Stimulated activated naive CD4-positive, alpha-beta T cell (primary cell): ENCODE data around the gene AMIGO2.
"Not testable (repeated sequence)": the region's sequence is repeated elsewhere in the genome, so short reads cannot be mapped to it uniquely, and the experiment has no call there.

Experiments used
- DNase-seq, 6 experiments: peaks; one replicate each; lab custom pipeline; 2025; lab: John Stamatoyannopoulos, UW

Gene AMIGO2

DNA sequence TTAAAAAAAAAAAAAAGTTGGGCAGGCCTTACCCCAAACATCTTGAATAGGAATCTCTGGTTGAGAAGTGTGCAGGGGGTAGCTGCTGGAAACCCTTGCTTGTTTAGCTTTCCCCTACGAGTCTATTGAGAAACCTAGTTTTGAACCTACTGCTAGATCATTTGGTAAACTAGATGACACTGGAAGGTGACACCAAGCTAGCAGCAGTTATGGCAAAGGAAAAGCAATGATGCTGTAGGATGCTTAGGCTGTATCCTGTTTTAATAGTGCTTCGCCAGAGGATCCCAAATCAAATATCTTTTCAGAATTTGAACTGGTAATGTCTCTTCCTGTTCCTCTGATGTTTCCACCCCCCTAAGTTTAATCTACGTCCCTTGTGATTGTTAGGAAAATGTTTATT, 5.8 kb downstream of the AMIGO2 start:
- no peak for DNase-seq

- DNase-seq = peak in 1 of 6 experiments; percentile 2
Observed at GRCh38 chr12:47071241-47071852, 8.4 kb downstream of the AMIGO2 start.

GRCh38 chr12:47070310-47070709, 9.4 kb downstream of the AMIGO2 start:
- DNase-seq = no peak

GRCh38 chr12:47068539-47068938, 11.2 kb downstream of the AMIGO2 start:
- DNase-seq = no peak

DNA sequence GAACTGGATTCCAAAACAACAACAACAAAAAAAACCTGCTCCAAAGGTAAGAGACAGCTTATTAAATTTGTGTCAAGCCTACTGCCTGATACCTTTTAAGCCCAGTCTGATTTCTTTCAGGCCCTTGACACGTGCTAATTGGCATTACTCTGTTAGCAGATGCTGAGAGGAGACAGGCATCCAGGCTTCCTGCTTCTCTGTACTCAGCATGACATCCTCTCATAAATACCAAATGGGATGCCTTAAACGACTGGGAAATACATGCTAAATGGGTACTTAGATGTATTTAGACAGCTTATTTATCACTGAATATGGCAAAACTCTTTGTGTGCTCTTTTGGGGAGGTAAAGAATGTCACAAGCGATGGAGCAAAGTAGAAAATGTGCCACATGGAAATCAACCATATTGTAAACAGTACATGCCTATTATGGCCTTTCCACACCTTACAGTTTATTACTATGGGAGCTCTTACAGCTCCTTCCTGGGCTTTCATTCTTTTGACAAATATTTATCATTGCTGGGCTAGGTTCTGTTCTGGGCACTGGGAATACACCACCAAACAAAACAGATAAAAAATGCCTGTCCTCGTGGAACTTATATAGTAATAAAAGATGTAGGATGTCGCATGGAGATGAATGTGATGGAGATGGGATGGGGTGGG, 11.9 kb downstream of the AMIGO2 start:
- DNase-seq = no peak

DNA sequence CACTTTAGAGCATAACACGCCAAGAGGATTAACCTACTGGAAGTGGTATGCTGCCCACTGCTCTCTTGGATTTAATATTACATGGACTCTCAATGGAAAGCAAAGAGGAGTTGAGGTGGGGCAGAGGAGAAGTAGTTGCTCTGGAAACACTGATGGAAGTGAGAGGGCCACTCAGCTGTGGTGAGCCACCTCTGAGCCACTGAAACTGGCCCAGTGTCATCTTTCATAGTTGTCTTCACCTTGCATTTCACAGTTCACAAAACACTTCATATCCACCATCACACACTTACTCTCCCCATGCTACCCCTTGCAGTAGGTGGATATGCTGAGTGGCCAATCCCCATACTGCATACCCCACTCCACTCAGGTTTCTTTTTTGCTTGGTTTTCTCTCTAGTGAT, 12.6 kb downstream of the AMIGO2 start:
- DNase-seq = no peak

GRCh38 chr12:47066278-47067025, 13.3 kb downstream of the AMIGO2 start:
- no peak for DNase-seq

DNA sequence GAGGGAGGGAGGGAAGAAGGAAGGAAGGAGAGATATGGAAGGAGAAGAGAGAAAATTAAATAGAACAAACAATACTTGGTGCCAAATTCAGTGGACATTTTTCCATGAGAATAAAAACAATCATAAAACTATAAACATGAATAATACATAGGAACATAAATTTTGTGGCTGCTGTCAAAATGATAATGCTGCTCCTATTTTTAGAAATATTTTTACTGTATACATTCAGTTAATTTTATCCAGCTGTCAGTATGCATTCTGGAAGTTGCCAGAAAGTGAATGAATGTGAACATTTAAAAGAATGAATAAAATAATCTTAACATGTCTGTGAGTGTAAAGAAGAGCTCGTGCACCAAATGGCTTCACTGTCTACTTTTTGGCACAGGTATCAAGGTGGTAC, 14.2 kb downstream of the AMIGO2 start:
- no peak for DNase-seq

DNA sequence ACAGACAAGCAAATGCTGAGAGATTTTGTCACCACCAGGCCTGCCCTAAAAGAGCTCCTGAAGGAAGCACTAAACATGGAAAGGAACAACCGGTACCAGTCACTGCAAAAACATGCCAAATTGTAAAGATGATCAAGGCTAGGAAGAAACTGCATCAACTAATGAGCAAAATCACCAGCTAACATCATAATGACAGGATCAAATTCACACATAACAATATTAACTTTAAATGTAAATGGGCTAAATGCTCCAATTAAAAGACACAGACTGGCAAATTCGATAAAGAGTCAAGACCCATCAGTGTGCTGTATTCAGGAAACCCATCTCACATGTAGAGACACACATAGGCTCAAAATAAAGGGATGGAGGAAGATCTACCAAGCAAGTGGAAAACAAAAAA, 21.1 kb downstream of the AMIGO2 start:
- DNase-seq = not testable (repeated sequence)

DNA sequence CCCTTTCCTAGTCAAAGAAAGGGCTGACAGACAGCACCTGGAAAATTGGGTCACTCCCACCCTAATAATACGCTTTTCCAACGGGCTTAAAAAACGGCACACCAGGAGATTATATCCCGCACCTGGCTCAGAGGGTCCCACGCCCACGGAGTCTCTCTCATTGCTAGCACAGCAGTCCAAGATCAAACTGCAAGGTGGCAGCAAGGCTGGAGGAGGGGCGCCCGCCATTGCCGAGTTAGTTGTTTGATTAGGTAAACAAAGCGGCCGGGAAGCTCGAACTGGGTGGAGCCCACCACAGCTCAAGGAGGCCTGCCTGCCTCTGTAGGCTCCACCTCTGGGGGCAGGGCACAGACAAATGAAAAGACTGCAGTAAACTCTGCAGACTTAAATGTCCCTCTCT, 22.8 kb downstream of the AMIGO2 start:
- not testable (repeated sequence) for DNase-seq

DNA sequence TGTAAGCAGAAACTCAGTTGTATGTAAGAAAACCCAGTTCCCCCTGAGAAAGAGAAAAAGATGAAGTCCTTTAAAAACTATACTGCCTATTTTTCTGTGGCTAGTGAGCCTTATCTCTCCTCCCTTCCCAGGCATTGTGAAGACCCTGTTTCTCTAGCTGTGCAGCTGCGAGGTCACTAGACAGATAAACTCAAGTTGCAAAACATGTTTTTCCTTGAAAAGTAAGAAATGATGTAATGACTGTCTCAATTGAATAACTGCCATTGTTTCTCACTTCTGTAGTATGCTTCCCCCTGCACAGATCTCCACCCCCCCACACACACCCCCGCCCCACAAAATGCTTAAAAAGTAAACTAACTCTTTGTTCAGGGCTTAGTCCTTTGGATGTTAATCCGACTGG, 23.9 kb downstream of the AMIGO2 start:
- DNase-seq = not testable (repeated sequence)

- no peak for DNase-seq
Observed at GRCh38 chr12:47054659-47055058, 25.1 kb downstream of the AMIGO2 start.

DNA sequence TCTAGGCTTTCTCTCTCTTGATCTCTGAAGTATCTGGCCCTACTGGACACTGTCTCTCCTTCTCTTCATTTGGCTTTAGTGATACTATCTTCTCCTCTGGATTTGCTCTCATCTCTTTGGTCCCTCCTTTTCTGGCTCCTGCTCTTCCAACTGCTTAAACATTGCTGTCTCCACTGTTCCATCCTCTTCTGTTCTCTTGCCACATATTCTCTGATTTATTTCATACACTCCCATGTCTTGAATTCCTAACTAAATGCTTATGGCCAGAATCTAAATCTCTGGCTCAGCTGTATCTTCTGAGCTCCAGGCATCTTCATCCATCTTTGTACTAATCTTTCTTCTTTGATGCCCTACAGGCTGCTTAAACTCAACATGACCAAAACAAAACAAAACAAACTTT, 25.8 kb downstream of the AMIGO2 start:
- no peak for DNase-seq

DNA sequence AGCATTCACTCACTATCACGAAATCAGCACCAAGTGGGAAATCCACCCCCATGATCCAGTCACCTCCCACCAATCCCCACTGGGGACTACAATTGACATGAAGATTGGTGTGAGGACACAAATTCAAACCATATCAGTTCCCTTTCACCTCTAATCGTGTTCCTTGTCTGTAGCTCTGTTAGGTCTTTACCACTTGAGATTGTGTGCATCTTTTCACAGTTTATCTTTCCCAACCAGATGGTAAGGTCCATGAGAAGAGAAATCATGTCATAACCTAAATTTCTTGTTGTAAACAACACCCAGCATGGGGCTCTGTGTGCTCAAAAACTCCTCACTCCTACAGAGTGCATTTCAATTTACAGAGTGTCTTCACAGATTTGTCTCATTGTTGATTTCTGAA, 27.5 kb downstream of the AMIGO2 start:
- no peak for DNase-seq

DNA sequence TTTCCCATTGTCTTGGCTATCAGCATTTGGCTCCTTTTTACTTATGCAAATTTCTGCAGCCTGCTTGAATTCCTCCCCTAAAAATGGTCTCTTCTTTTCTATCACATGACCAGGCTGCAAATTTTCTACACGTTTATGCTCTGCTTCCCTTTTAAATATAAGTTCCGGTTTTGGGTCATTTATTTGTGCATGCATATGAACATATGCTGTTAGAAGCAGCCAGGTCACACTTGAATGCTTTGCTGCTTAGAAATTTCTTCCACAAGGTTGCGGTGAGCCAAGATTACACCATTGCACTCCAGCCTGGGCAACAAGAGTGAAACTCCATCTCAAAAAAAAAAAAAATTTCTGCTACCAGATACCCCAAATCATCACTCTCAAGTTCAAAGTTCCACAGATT, 28.5 kb downstream of the AMIGO2 start:
- DNase-seq = not testable (repeated sequence)

DNA sequence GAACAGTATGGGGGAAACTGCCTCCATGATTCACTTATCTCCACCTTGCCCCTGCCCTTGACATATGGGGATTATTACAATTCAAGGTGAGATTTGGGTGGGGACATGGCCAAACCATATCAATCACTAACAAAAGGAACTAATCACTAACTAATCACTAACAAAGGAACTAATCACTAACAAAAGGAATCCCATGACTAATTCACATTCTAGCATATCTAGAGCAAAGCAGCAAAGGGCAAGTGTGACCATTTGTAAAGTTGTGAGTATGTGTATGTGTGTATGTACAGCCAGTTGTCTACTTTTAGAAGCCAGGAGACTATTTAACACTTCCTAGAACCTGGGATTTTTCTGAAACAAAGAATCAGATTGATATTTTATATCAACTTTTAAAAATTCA, 31.2 kb downstream of the AMIGO2 start:
- no peak for DNase-seq

DNA sequence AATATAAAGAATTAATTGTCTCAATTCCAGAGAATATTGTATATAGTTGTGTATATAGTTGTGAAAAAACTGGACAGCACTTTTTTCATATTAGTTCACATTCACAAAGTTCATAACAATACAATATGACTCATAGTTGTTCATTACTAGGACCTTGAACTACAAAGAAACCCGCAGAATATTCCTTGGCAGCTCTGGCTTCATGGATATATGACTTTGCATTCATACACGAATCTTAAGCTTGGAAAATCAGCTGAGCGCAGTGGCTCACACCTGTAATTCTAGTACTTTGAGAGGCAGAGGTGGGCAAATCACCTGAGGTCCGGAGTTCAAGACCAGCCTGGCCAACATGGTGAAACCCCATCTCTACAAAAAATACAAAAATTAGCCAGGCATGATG, 38.4 kb downstream of the AMIGO2 start:
- DNase-seq = no peak

GRCh38 chr12:47039756-47040155, 40.0 kb downstream of the AMIGO2 start:
- DNase-seq = no peak

- DNase-seq = no peak
Observed at GRCh38 chr12:47039079-47039478, 40.7 kb downstream of the AMIGO2 start.

- DNase-seq = no peak
Observed at GRCh38 chr12:47038270-47038748, 41.5 kb downstream of the AMIGO2 start.

DNA sequence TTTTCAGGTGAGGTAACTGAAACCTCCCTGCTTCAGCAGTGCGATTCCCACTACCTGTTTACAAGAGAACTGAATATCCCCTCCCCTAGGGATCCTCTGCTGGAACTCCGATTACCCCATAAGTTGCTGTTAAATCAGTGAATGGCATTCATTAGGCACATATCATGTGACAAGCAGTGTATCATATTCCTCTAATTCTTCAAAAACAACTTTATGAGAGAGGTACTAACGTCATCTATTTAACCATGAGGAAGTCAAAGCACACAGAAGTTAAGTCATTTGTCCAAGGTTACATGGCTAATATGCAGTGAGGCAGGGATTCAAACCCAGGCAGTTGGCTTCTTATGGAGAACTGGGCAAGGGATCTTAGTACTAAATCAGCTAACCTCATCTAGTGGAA, 44.3 kb downstream of the AMIGO2 start:
- DNase-seq = no peak

DNA sequence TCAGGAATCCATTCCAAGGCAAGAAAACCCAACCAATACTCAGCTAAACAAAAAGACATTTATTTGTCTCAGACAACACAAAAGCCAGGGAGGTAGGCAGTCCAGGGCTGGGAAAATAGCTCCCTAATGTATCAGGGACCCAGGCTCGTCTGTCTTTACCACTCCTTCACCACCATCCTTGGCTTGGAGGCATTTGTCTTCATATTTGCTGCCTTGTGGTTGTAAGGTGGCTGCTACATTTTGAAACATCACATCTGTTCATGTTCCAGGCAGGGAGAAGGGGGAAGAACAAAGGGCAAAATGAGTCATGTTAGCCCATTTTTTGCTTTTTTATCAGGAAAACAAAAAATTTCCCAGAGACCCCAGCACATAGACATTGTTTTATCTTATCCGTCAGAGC, 45.1 kb downstream of the AMIGO2 start:
- no peak for DNase-seq
